Astrocyte (in vitro differentiated cells and primary cell): ENCODE measurements around the gene PAM. TPM values are rescaled to one million over a fixed set of nuclear protein-coding genes. Genes with fewer than 3 reads are reported as not detected.

Experiments used
- DNase-seq: peaks from one replicate; pipeline ENCODE4 v3.0.0-alpha.2; 2010; ENCODE audit warnings: low read depth
- FAIRE-seq: peaks from 2 replicates; lab custom pipeline; 2011; peaks lifted over from hg19 to GRCh38; lab: Jason Lieb, UNC
- H2AFZ ChIP-seq: 2 replicates; pipeline ENCODE4 v1.6.0; 2012; ENCODE audit warnings: low read depth, low read length, inconsistent platforms
- H3K27ac ChIP-seq: 2 replicates; pipeline ENCODE4 v1.5.1; 2011; ENCODE audit warnings: low read depth, low read length, inconsistent platforms
- H3K27me3 ChIP-seq: 2 replicates; pipeline ENCODE4 v1.6.0; 2011; ENCODE audit warnings: low read length, inconsistent platforms; ENCODE audit not compliant: insufficient read depth
- H3K36me3 ChIP-seq: 2 replicates; pipeline ENCODE4 v1.5.1; 2011; ENCODE audit warnings: low read length, inconsistent platforms; ENCODE audit not compliant: insufficient read depth
- H3K4me1 ChIP-seq: 2 replicates; pipeline ENCODE4 v1.5.1; 2011; ENCODE audit warnings: low read length, inconsistent platforms; ENCODE audit not compliant: insufficient read depth
- H3K4me2 ChIP-seq: 2 replicates; pipeline ENCODE4 v1.6.0; 2012; ENCODE audit warnings: low read length, inconsistent platforms
- H3K4me3 ChIP-seq: 2 replicates; pipeline ENCODE4 v1.5.1; 2011; ENCODE audit warnings: low read depth, mild to moderate bottlenecking, low read length, inconsistent platforms; ENCODE audit not compliant: insufficient read depth
- H3K79me2 ChIP-seq: 2 replicates; pipeline ENCODE4 v1.6.0; 2012; ENCODE audit warnings: mild to moderate bottlenecking, low read length, inconsistent platforms; ENCODE audit not compliant: insufficient read depth
- H3K9ac ChIP-seq: 2 replicates; pipeline ENCODE4 v1.6.0; 2012; ENCODE audit warnings: mild to moderate bottlenecking, low read length, inconsistent platforms
- H3K9me3 ChIP-seq: 2 replicates; pipeline ENCODE4 v1.5.1; 2012; ENCODE audit warnings: low read depth, mild to moderate bottlenecking, low read length, inconsistent platforms; ENCODE audit not compliant: insufficient read depth
- H4K20me1 ChIP-seq: 2 replicates; pipeline ENCODE4 v1.6.0; 2012; ENCODE audit warnings: low read length, inconsistent platforms; ENCODE audit not compliant: insufficient read depth
- H3K27ac Mint-ChIP-seq: one replicate; pipeline ENCODE4 v1.8.0; 2021; ENCODE audit warnings: mild to moderate bottlenecking, mixed read lengths; ENCODE audit not compliant: unreplicated experiment
- H3K27me3 Mint-ChIP-seq: one replicate; pipeline ENCODE4 v1.8.0; 2021; ENCODE audit warnings: low read depth, mixed read lengths; ENCODE audit not compliant: unreplicated experiment
- H3K36me3 Mint-ChIP-seq: one replicate; pipeline ENCODE4 v1.8.0; 2021; ENCODE audit warnings: low read depth, mixed read lengths; ENCODE audit not compliant: unreplicated experiment
- H3K4me1 Mint-ChIP-seq: one replicate; pipeline ENCODE4 v1.8.0; 2021; ENCODE audit warnings: low read depth, mixed read lengths; ENCODE audit not compliant: unreplicated experiment
- H3K4me3 Mint-ChIP-seq: one replicate; pipeline ENCODE4 v1.8.0; 2021; ENCODE audit warnings: mild to moderate bottlenecking, moderate library complexity, mixed read lengths; ENCODE audit not compliant: unreplicated experiment
- H3K9me3 Mint-ChIP-seq: one replicate; pipeline ENCODE4 v1.8.0; 2021; ENCODE audit warnings: mild to moderate bottlenecking, mixed read lengths; ENCODE audit not compliant: unreplicated experiment
- CTCF ChIP-seq: IDR thresholded peaks from 2 replicates; pipeline ENCODE4 v1.5.1; 2011; ENCODE audit warnings: low read depth, mild to moderate bottlenecking, inconsistent platforms, low read length, moderate library complexity; ENCODE audit not compliant: insufficient read depth
- EZH2 ChIP-seq: IDR thresholded peaks from 2 replicates; pipeline ENCODE4 v1.6.1; 2012; ENCODE audit warnings: mild to moderate bottlenecking, low read length, inconsistent platforms; ENCODE audit not compliant: insufficient read depth
- total RNA-seq: library from RNA; stranded (reverse); gene quantifications from 2 replicates; pipeline ENCODE4 v1.2.1, GENCODE V29; 2021

PAM gene
- total RNA-seq, 1 donor from 2014 or later: 301 TPM

GRCh38 chr5:102798104-102798785 lies 43.1 kb downstream of the PAM start:
- Histone ChIP-seq H3K4me1 (no peaks in the 10 kb centered on the region), H3K9me3 (no peaks in the 10 kb centered on the region), H4K20me1 (no peaks in the 10 kb centered on the region), H3K36me3 (no peaks in the 10 kb centered on the region), H3K4me3 (no peak overlapping the region), H3K9ac (no peak overlapping the region), H3K27ac (no peak overlapping the region), H3K4me2 (no peak overlapping the region), H3K27me3 (no peaks in the 10 kb centered on the region), H3K79me2 (no peaks in the 10 kb centered on the region), H2AFZ (no peak overlapping the region)
- Mint-ChIP-seq H3K27me3 (no peaks in the 10 kb centered on the region), H3K4me1 (peaks cover 26% of the 10 kb centered on the region), H3K36me3 (no peaks in the 10 kb centered on the region), H3K27ac (no peak overlapping the region), H3K9me3 (no peaks in the 10 kb centered on the region), H3K4me3 (no peak overlapping the region)
- FAIRE-seq (no peak), DNase-seq (no peak)
- TF ChIP-seq EZH2 (no peak), CTCF (no peak)

- Histone ChIP-seq H3K4me3 (no peak overlapping the region), H3K36me3 (no peaks in the 10 kb centered on the region), H4K20me1 (no peaks in the 10 kb centered on the region), H3K79me2 (no peaks in the 10 kb centered on the region), H3K9me3 (no peaks in the 10 kb centered on the region), H2AFZ (no peak overlapping the region), H3K27ac (no peak overlapping the region), H3K4me2 (no peak overlapping the region), H3K27me3 (no peaks in the 10 kb centered on the region), H3K9ac (no peak overlapping the region), H3K4me1 (no peaks in the 10 kb centered on the region)
- TF ChIP-seq EZH2: no peak
- no peak for TF ChIP-seq CTCF
- H3K36me3 Mint-ChIP-seq: no peaks in the 10 kb centered on the region
- no peak overlapping the region for H3K27ac Mint-ChIP-seq
- no peaks in the 10 kb centered on the region for H3K9me3 Mint-ChIP-seq
- H3K27me3 Mint-ChIP-seq: no peaks in the 10 kb centered on the region
- DNase-seq (peak; percentile 25), FAIRE-seq (no peak)
- peaks cover 28% of the 10 kb centered on the region for H3K4me1 Mint-ChIP-seq
- no peak overlapping the region for H3K4me3 Mint-ChIP-seq
These were observed 43.9 kb downstream of the PAM start for GRCh38 chr5:102799017-102799416.

- Mint-ChIP-seq H3K4me1 (peaks cover 21% of the 10 kb centered on the region), H3K36me3 (no peaks in the 10 kb centered on the region)
- no peak for TF ChIP-seq EZH2
- no peak for TF ChIP-seq CTCF
These were observed 45.3 kb downstream of the PAM start for GRCh38 chr5:102800427-102800826.

More at GRCh38 chr5:102800427-102800826, 45.3 kb downstream of the PAM start:
- no peak overlapping the region for H3K27ac Mint-ChIP-seq
- no peak overlapping the region for H3K27ac ChIP-seq
- no peak for DNase-seq
- no peak overlapping the region for H3K4me3 ChIP-seq
- H4K20me1 ChIP-seq: no peaks in the 10 kb centered on the region
- H3K4me2 ChIP-seq: no peak overlapping the region
- H3K9ac ChIP-seq: no peak overlapping the region
- FAIRE-seq: no peak
- no peaks in the 10 kb centered on the region for H3K9me3 Mint-ChIP-seq
- no peaks in the 10 kb centered on the region for H3K36me3 ChIP-seq
- no peak overlapping the region for H3K4me3 Mint-ChIP-seq
- no peaks in the 10 kb centered on the region for H3K4me1 ChIP-seq
- no peaks in the 10 kb centered on the region for H3K27me3 Mint-ChIP-seq
- no peak overlapping the region for H2AFZ ChIP-seq
- no peaks in the 10 kb centered on the region for H3K9me3 ChIP-seq
- no peaks in the 10 kb centered on the region for H3K79me2 ChIP-seq
- H3K27me3 ChIP-seq: no peaks in the 10 kb centered on the region
